HL-60 (cell line): ENCODE results near the gene BCAP29.

Experiments used
- CTCF ChIP-seq: IDR thresholded peaks from one replicate; pipeline ENCODE4 v1.5.1; 2011; ENCODE audit warnings: low read length, control low read depth, inconsistent platforms; ENCODE audit not compliant: insufficient read depth
- GABPA ChIP-seq: IDR thresholded peaks from 2 replicates; pipeline ENCODE4 v1.6.1; 2012; ENCODE audit warnings: low read depth
- POLR2AphosphoS5 ChIP-seq: IDR thresholded peaks from 2 replicates; pipeline ENCODE4 v1.6.1; 2012; ENCODE audit warnings: low read depth
- REST ChIP-seq: IDR thresholded peaks from 2 replicates; pipeline ENCODE4 v1.6.1; 2012; ENCODE audit warnings: low read depth; ENCODE audit not compliant: insufficient replicate concordance
- SPI1 ChIP-seq: IDR thresholded peaks from 2 replicates; pipeline ENCODE4 v1.6.1; 2012; ENCODE audit warnings: low read depth, mild to moderate bottlenecking, borderline replicate concordance

- no peak for TF ChIP-seq GABPA
- no peak for TF ChIP-seq CTCF
- TF ChIP-seq POLR2AphosphoS5, result no peak
- no peak for TF ChIP-seq REST
- no peak for TF ChIP-seq SPI1
Observed at GRCh38 chr7:107530751-107531150, 49.3 kb upstream of the BCAP29 start.
